Endodermal cell (in vitro differentiated cells): ENCODE results near the gene COL23A1. TPM values are rescaled to one million over a fixed set of nuclear protein-coding genes. Genes with fewer than 3 reads are reported as not detected.
"Not testable (repeated sequence)": the region's sequence is repeated elsewhere in the genome, so short reads cannot be mapped to it uniquely, and the experiment has no call there.

Experiments used
- DNase-seq: peaks from one replicate; pipeline ENCODE4 v3.0.0-alpha.2; 2017
- H3K27ac ChIP-seq: 2 replicates; pipeline ENCODE4 v1.5.1; 2013; ENCODE audit warnings: mild to moderate bottlenecking, low read depth, low read length, moderate library complexity
- H3K27me3 ChIP-seq: 2 replicates; pipeline ENCODE4 v1.6.1; 2013; ENCODE audit warnings: mild to moderate bottlenecking, low read length, moderate library complexity; ENCODE audit not compliant: insufficient read depth, control insufficient read depth, poor library complexity, severe bottlenecking
- H3K36me3 ChIP-seq: 2 replicates; pipeline ENCODE4 v1.7.0; 2013; ENCODE audit warnings: mild to moderate bottlenecking, low read length, moderate library complexity; ENCODE audit not compliant: control insufficient read depth, insufficient read depth
- H3K4me1 ChIP-seq: one replicate; pipeline ENCODE4 v1.7.0; 2013; ENCODE audit warnings: low read length; ENCODE audit not compliant: control insufficient read depth, insufficient read depth
- H3K4me3 ChIP-seq: 2 replicates; pipeline ENCODE4 v1.5.1; 2013; ENCODE audit warnings: mild to moderate bottlenecking, low read length, moderate library complexity
- H3K9ac ChIP-seq: 2 replicates; pipeline ENCODE4 v1.6.1; 2013; ENCODE audit warnings: mild to moderate bottlenecking, low read length, moderate library complexity; ENCODE audit not compliant: poor library complexity, severe bottlenecking; ENCODE audit errors: extremely low read depth
- H3K9me3 ChIP-seq: 2 replicates; pipeline ENCODE4 v1.6.1; 2013; ENCODE audit warnings: mild to moderate bottlenecking, low read length, moderate library complexity; ENCODE audit not compliant: control insufficient read depth
- H3K27ac Mint-ChIP-seq: 2 replicates; pipeline ENCODE4 v1.8.0; 2020; ENCODE audit warnings: mixed read lengths
- H3K27me3 Mint-ChIP-seq: 2 replicates; pipeline ENCODE4 v1.8.0; 2021; ENCODE audit warnings: mild to moderate bottlenecking, mixed read lengths; ENCODE audit not compliant: insufficient read depth
- H3K36me3 Mint-ChIP-seq: 2 replicates; pipeline ENCODE4 v1.8.0; 2020; ENCODE audit warnings: low read depth, mixed read lengths
- H3K4me1 Mint-ChIP-seq: 2 replicates; pipeline ENCODE4 v1.8.0; 2020; ENCODE audit warnings: mixed read lengths
- H3K4me3 Mint-ChIP-seq: 2 replicates; pipeline ENCODE4 v1.8.0; 2020; ENCODE audit warnings: mild to moderate bottlenecking, moderate library complexity, mixed read lengths
- H3K9me3 Mint-ChIP-seq: 2 replicates; pipeline ENCODE4 v1.8.0; 2020; ENCODE audit warnings: mild to moderate bottlenecking, mixed read lengths
- CTCF ChIP-seq: fragments of 200-600 bp; sonication (generic); conservative IDR thresholded peaks from 2 replicates; pipeline ENCODE4 v1.5.0; 2021; ENCODE audit warnings: antibody characterized with exemption, mild to moderate bottlenecking
- WGBS, 2 experiments: methylation state at CpG; one replicate each; pipeline versions ENCODE4 v1.1.5 to v1.1.7; 2013; ENCODE audit warnings: missing lambda C conversion rate in 2 of 2, mixed read lengths in 1 of 2; ENCODE audit not compliant: insufficient coverage in 1 of 2, insufficient read length in 1 of 2; 5-methylcytosine and 5-hydroxymethylcytosine counted together
- total RNA-seq, 2 donors: library from RNA; stranded (reverse); fragmentation: NEBNext Ultra II Directional in 1 of 2; extraction: Animal tissue kit (Norgen Biotek cat#: 25700) in 1 of 2; gene quantifications; 2 replicates in 1 of 2; 3 replicates in 1 of 2; pipeline ENCODE4 v1.2.1, GENCODE V29; 2021

Gene COL23A1
- total RNA-seq, 2 donors from 2014 or later, result 50.2 to 71.3 TPM

GRCh38 chr5:178198706-178199105 is 391.5 kb downstream of the COL23A1 start:
- DNase-seq, result no peak
- Histone ChIP-seq H3K27me3 (no peaks in the 10 kb centered on the region), H3K4me3 (no peak overlapping the region), H3K9me3 (no peaks in the 10 kb centered on the region), H3K4me1 (no peaks in the 10 kb centered on the region), H3K27ac (no peak overlapping the region), H3K9ac (no peak overlapping the region), H3K36me3 (no peaks in the 10 kb centered on the region)
- Mint-ChIP-seq H3K36me3 (no peaks in the 10 kb centered on the region), H3K9me3 (peaks cover 4% of the 10 kb centered on the region), H3K27ac (no peak overlapping the region), H3K4me1 (peaks cover 4% of the 10 kb centered on the region), H3K27me3 (peaks cover 14% of the 10 kb centered on the region), H3K4me3 (no peak overlapping the region)
- TF ChIP-seq CTCF, result no peak
- WGBS, 2 experiments, result 95 to 96% methylated on average over 3 to 11 of the region's 11 CpGs

GRCh38 chr5:178198151-178198550 is 392.0 kb downstream of the COL23A1 start:
- DNase-seq, result peak; percentile 66
- 79 to 81% methylated on average over 7 to 11 of the region's 11 CpGs for WGBS, 2 experiments

GRCh38 chr5:178196986-178197385 is 393.2 kb downstream of the COL23A1 start:
- no peaks in the 10 kb centered on the region for H3K27me3 ChIP-seq
- H3K27ac Mint-ChIP-seq, result no peak overlapping the region
- H3K36me3 Mint-ChIP-seq, result peaks cover 2% of the 10 kb centered on the region
- H3K36me3 ChIP-seq, result no peaks in the 10 kb centered on the region
- no peak overlapping the region for H3K4me3 Mint-ChIP-seq
- WGBS, 2 experiments, result 80 to 85% methylated on average over 7 to 8 of the region's 8 CpGs
- DNase-seq, result peak; percentile 78
- no peak overlapping the region for H3K27ac ChIP-seq
- H3K9me3 Mint-ChIP-seq, result peaks cover 18% of the 10 kb centered on the region
- H3K27me3 Mint-ChIP-seq, result peaks cover 16% of the 10 kb centered on the region
- TF ChIP-seq CTCF, result peak; percentile 70
- H3K9me3 ChIP-seq, result peaks cover 14% of the 10 kb centered on the region
- H3K4me3 ChIP-seq, result no peak overlapping the region
- H3K4me1 ChIP-seq, result no peaks in the 10 kb centered on the region
- H3K9ac ChIP-seq, result no peak overlapping the region
- peaks cover 4% of the 10 kb centered on the region for H3K4me1 Mint-ChIP-seq

More at GRCh38 chr5:178198151-178198550, 392.0 kb downstream of the COL23A1 start:
- H3K9me3 ChIP-seq, H3K27ac ChIP-seq, H3K9ac ChIP-seq, H3K27me3 ChIP-seq, H3K4me3 Mint-ChIP-seq, H3K4me1 ChIP-seq, H3K4me1 Mint-ChIP-seq, H3K4me3 ChIP-seq, H3K27ac Mint-ChIP-seq, H3K36me3 ChIP-seq, H3K36me3 Mint-ChIP-seq, H3K9me3 Mint-ChIP-seq: not testable (repeated sequence)
- H3K27me3 Mint-ChIP-seq, result peaks cover 16% of the 10 kb centered on the region

GRCh38 chr5:178196281-178196812 is 393.8 kb downstream of the COL23A1 start:
- Mint-ChIP-seq H3K27ac (no peak overlapping the region), H3K9me3 (peaks cover 21% of the 10 kb centered on the region), H3K36me3 (peaks cover 2% of the 10 kb centered on the region), H3K4me1 (peaks cover 4% of the 10 kb centered on the region), H3K4me3 (no peak overlapping the region), H3K27me3 (peaks cover 16% of the 10 kb centered on the region)
- no peak overlapping the region for H3K9ac ChIP-seq
- no peaks in the 10 kb centered on the region for H3K36me3 ChIP-seq
- DNase-seq, result peak; percentile 53
- no peak for TF ChIP-seq CTCF
- peak overlapping the region; percentile 51 for H3K27ac ChIP-seq
- H3K4me3 ChIP-seq, result no peak overlapping the region
- H3K27me3 ChIP-seq, result no peaks in the 10 kb centered on the region
- H3K4me1 ChIP-seq, result no peaks in the 10 kb centered on the region
- 60 to 74% methylated on average over 1 to 7 of the region's 7 CpGs for WGBS, 2 experiments
- peaks cover 16% of the 10 kb centered on the region for H3K9me3 ChIP-seq
